HFFc6 (cell line): ENCODE measurements around the gene TCERG1L. TPM values are rescaled to one million over a fixed set of nuclear protein-coding genes. Genes with fewer than 3 reads are reported as not detected.

Experiments
- DNase-seq: peaks from one replicate; pipeline ENCODE4 v3.0.0-alpha.2; 2018
- H3K27ac Mint-ChIP-seq: 2 replicates; pipeline ENCODE4 v1.8.0; 2020; ENCODE audit warnings: mild to moderate bottlenecking, mixed read lengths
- H3K27me3 Mint-ChIP-seq: 2 replicates; pipeline ENCODE4 v1.8.0; 2021; ENCODE audit warnings: mild to moderate bottlenecking, moderate library complexity, mixed read lengths; ENCODE audit not compliant: insufficient read depth
- H3K36me3 Mint-ChIP-seq: 2 replicates; pipeline ENCODE4 v1.8.0; 2021; ENCODE audit warnings: low read depth, mixed read lengths
- H3K4me1 Mint-ChIP-seq: 2 replicates; pipeline ENCODE4 v1.8.0; 2020; ENCODE audit warnings: low read depth, mixed read lengths
- H3K4me3 Mint-ChIP-seq: 2 replicates; pipeline ENCODE4 v1.8.0; 2020; ENCODE audit warnings: mild to moderate bottlenecking, moderate library complexity, mixed read lengths
- H3K9me3 Mint-ChIP-seq: 2 replicates; pipeline ENCODE4 v1.8.0; 2020; ENCODE audit warnings: mild to moderate bottlenecking, mixed read lengths
- CTCF ChIP-seq: fragments of 200-600 bp; sonication (generic); IDR thresholded peaks from 2 replicates; pipeline ENCODE4 v1.5.0; 2021; ENCODE audit warnings: antibody characterized with exemption, mild to moderate bottlenecking
- total RNA-seq, 6 experiments: library from RNA; stranded (reverse); fragmentation: NEBNext Ultra II Directional; extraction: Animal tissue kit (Norgen Biotek cat#: 25700); gene quantifications; 2 replicates in 1 of 6; 3 replicates in 5 of 6; pipeline ENCODE4 v1.2.3, GENCODE V29; 2021

Gene TCERG1L
- total RNA-seq, 6 experiments from 2014 or later = 0.09 TPM; not detected in 5

GRCh38 chr10:131180740-131181415 is 130.6 kb downstream of the TCERG1L start:
- H3K4me3 Mint-ChIP-seq = no peak overlapping the region
- H3K4me1 Mint-ChIP-seq = no peaks in the 10 kb centered on the region
- H3K27ac Mint-ChIP-seq = no peak overlapping the region
- DNase-seq = no peak
- TF ChIP-seq CTCF = no peak
- H3K27me3 Mint-ChIP-seq = no peaks in the 10 kb centered on the region; the same call in 1 of the 2 replicates
- H3K36me3 Mint-ChIP-seq = peaks cover 10% of the 10 kb centered on the region
- H3K9me3 Mint-ChIP-seq = peaks cover 53% of the 10 kb centered on the region

GRCh38 chr10:131180086-131180485 is 131.4 kb downstream of the TCERG1L start:
- no peak for TF ChIP-seq CTCF
- peaks cover 50% of the 10 kb centered on the region for H3K9me3 Mint-ChIP-seq
- peaks cover 16% of the 10 kb centered on the region for H3K36me3 Mint-ChIP-seq
- no peak overlapping the region for H3K4me3 Mint-ChIP-seq
- no peak for DNase-seq
- H3K27ac Mint-ChIP-seq = no peak overlapping the region
- no peaks in the 10 kb centered on the region; the same call in 1 of the 2 replicates for H3K27me3 Mint-ChIP-seq
- no peaks in the 10 kb centered on the region for H3K4me1 Mint-ChIP-seq

GRCh38 chr10:131179361-131179760 is 132.2 kb downstream of the TCERG1L start:
- DNase-seq = no peak
- peaks cover 45% of the 10 kb centered on the region for H3K9me3 Mint-ChIP-seq
- no peak for TF ChIP-seq CTCF
- H3K4me1 Mint-ChIP-seq = no peaks in the 10 kb centered on the region
- H3K4me3 Mint-ChIP-seq = no peak overlapping the region
- no peak overlapping the region for H3K27ac Mint-ChIP-seq
- peaks cover 20% of the 10 kb centered on the region for H3K36me3 Mint-ChIP-seq
- H3K27me3 Mint-ChIP-seq = peaks cover 3% of the 10 kb centered on the region

GRCh38 chr10:131178521-131179331 is 132.8 kb downstream of the TCERG1L start:
- Mint-ChIP-seq H3K9me3 (peaks cover 39% of the 10 kb centered on the region), H3K27ac (no peak overlapping the region)
- DNase-seq = no peak

More at GRCh38 chr10:131178521-131179331, 132.8 kb downstream of the TCERG1L start:
- Mint-ChIP-seq H3K4me3 (no peak overlapping the region), H3K36me3 (peaks cover 16% of the 10 kb centered on the region), H3K4me1 (no peaks in the 10 kb centered on the region), H3K27me3 (peaks cover 3% of the 10 kb centered on the region; the same call in 1 of the 2 replicates)
- TF ChIP-seq CTCF = no peak
